Common myeloid progenitor, CD34-positive (primary cell): ENCODE data around the gene DDX17.

Experiments used
- CTCF ChIA-PET: fragments of 350-600 bp; sonication (Branson Sonifier 250); formaldehyde crosslinking; loops from one replicate; lab custom pipeline; 2021; ENCODE audit warnings: antibody characterized with exemption; lab: Charles Lee
- POLR2A ChIA-PET: fragments of 350-600 bp; sonication (Branson Sonifier 250); formaldehyde crosslinking; loops from one replicate; lab custom pipeline; 2021; ENCODE audit warnings: antibody characterized with exemption; lab: Charles Lee
- DNase-seq, 3 donors: peaks; one replicate each; pipeline versions ENCODE4 v3.0.0 to v3.0.0-alpha.2; 2013
- H3K27ac ChIP-seq, 2 experiments: 1 replicate in 1 of 2; 2 replicates in 1 of 2; pipeline ENCODE4 v1.7.0; 2013; ENCODE audit warnings: inconsistent platforms in 2 of 2, low read length in 2 of 2, mild to moderate bottlenecking in 2 of 2, low read depth in 1 of 2, moderate library complexity in 1 of 2; ENCODE audit not compliant: severe bottlenecking in 2 of 2, insufficient read depth in 1 of 2, poor library complexity in 1 of 2
- H3K27me3 ChIP-seq, 5 experiments: replicated peaks in 2 of 5; 1 replicate in 3 of 5; 2 replicates in 2 of 5; pipeline versions ENCODE4 v1.6.1 to v1.7.0; 2013; ENCODE audit warnings: low read length in 4 of 5, mild to moderate bottlenecking in 2 of 5, moderate library complexity in 2 of 5, inconsistent platforms in 1 of 5; ENCODE audit not compliant: insufficient read depth in 5 of 5, control insufficient read depth in 4 of 5
- H3K36me3 ChIP-seq, 4 experiments: 1 replicate in 2 of 4; 2 replicates in 2 of 4; pipeline versions ENCODE4 v1.6.1 to v1.7.0; 2013; ENCODE audit warnings: low read length in 3 of 4, control low read depth in 1 of 4, mild to moderate bottlenecking in 1 of 4; ENCODE audit not compliant: control insufficient read depth in 4 of 4, insufficient read depth in 4 of 4
- H3K4me1 ChIP-seq, 4 experiments: 1 replicate in 3 of 4; 2 replicates in 1 of 4; pipeline versions ENCODE4 v1.6.1 to v1.7.1; 2013; ENCODE audit warnings: low read length in 3 of 4, mild to moderate bottlenecking in 3 of 4, control low read depth in 1 of 4, inconsistent platforms in 1 of 4, moderate library complexity in 1 of 4; ENCODE audit not compliant: control insufficient read depth in 4 of 4, insufficient read depth in 4 of 4; ENCODE audit errors: control extremely low read depth in 1 of 4
- H3K4me3 ChIP-seq, 7 experiments: 1 replicate in 4 of 7; 2 replicates in 3 of 7; pipeline versions ENCODE4 v1.5.1 to v1.7.0; 2013; ENCODE audit warnings: mild to moderate bottlenecking in 7 of 7, low read length in 6 of 7, moderate library complexity in 6 of 7, inconsistent platforms in 2 of 7, low read depth in 2 of 7, control low read depth in 1 of 7; ENCODE audit not compliant: insufficient read depth in 4 of 7, control insufficient read depth in 1 of 7; ENCODE audit errors: extremely low read depth in 1 of 7
- H3K9me3 ChIP-seq, 5 experiments: 1 replicate in 4 of 5; 2 replicates in 1 of 5; pipeline versions ENCODE4 v1.6.1 to v1.7.1; 2013; ENCODE audit warnings: low read length in 4 of 5, mild to moderate bottlenecking in 2 of 5, inconsistent platforms in 1 of 5, low read depth in 1 of 5, moderate library complexity in 1 of 5; ENCODE audit not compliant: control insufficient read depth in 4 of 5, insufficient read depth in 2 of 5; ENCODE audit errors: control extremely low read depth in 1 of 5
- WGBS: methylation state at CpG from one replicate; pipeline ENCODE4 v1.1.5; 2013; ENCODE audit not compliant: insufficient coverage; 5-methylcytosine and 5-hydroxymethylcytosine counted together

The DDX17 gene

DNA sequence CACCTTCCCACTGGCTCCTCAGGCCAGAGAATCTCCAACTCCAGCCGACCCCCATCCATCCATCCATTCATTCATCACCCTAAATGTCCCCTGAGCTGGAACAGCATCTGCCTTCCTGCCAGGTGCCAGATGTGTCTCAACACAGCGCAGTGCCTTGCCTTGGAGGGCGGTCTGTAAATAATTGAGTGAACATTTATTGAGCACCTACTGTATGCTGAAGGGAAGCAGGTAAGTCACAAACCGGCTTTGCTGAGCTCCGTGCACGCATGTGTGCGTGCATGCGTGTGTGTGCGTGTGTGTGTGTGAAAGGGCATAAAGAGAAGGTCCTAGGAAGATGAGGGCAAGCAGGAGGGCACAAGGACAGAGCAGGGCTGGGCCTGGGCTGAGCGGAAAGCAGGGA is 61.3 kb downstream of the DDX17 start:
- CTCF ChIA-PET = interaction anchor here (1.7 kb wide), 1 partner anchor 18 kb away, joined by 5 read pairs; no protein-coding TSS in a partner anchor
- POLR2A ChIA-PET = interaction anchor here (1.0 kb wide), 1 partner anchor 11 kb away, joined by 3 read pairs; no protein-coding TSS in a partner anchor
- no peaks in the 10 kb centered on the region for H3K9me3 ChIP-seq
- H3K4me1 ChIP-seq = no peaks in the 10 kb centered on the region
- H3K36me3 ChIP-seq = no peaks in the 10 kb centered on the region
- H3K27ac ChIP-seq = no peak overlapping the region
- H3K4me3 ChIP-seq = no peak overlapping the region
- WGBS = 98% methylated on average over 4 of the region's 10 CpGs
- H3K27me3 ChIP-seq = peaks cover 0 to 7% (median 2%) of the 10 kb centered on the region in 5 experiments
- no peak for DNase-seq

GRCh38 chr22:38443628-38444521 is 62.2 kb downstream of the DDX17 start:
- peaks cover 0 to 2% (median 0%) of the 10 kb centered on the region in 5 experiments for H3K27me3 ChIP-seq
- no peak for DNase-seq
- ChIA-PET CTCF (interaction anchor here (1.4 kb wide), 1 partner anchor 54 kb away, joined by 3 read pairs; no protein-coding TSS in a partner anchor), POLR2A (no interaction called here)
- H3K4me3 ChIP-seq = no peak overlapping the region
- no peaks in the 10 kb centered on the region for H3K36me3 ChIP-seq
- H3K4me1 ChIP-seq = no peaks in the 10 kb centered on the region
- no peaks in the 10 kb centered on the region for H3K9me3 ChIP-seq
- H3K27ac ChIP-seq = no peak overlapping the region
- 74% methylated on average over 21 of the region's 21 CpGs for WGBS

GRCh38 chr22:38442967-38443627 is 63.0 kb downstream of the DDX17 start:
- 89% methylated on average over 13 of the region's 13 CpGs for WGBS
- Histone ChIP-seq H3K4me3 (no peak overlapping the region), H3K36me3 (no peaks in the 10 kb centered on the region), H3K4me1 (no peaks in the 10 kb centered on the region), H3K27ac (no peak overlapping the region), H3K27me3 (peaks cover 0 to 2% (median 0%) of the 10 kb centered on the region in 5 experiments), H3K9me3 (no peaks in the 10 kb centered on the region)
- CTCF ChIA-PET = interaction anchor here (1.4 to 1.5 kb wide), 2 partner anchors 18 to 55 kb away, joined by 3 to 4 read pairs; no protein-coding TSS in a partner anchor
- POLR2A ChIA-PET = interaction anchor here (0.7 kb wide), 1 partner anchor 113 kb away, joined by 3 read pairs; no protein-coding TSS in a partner anchor
- no peak for DNase-seq

DNA sequence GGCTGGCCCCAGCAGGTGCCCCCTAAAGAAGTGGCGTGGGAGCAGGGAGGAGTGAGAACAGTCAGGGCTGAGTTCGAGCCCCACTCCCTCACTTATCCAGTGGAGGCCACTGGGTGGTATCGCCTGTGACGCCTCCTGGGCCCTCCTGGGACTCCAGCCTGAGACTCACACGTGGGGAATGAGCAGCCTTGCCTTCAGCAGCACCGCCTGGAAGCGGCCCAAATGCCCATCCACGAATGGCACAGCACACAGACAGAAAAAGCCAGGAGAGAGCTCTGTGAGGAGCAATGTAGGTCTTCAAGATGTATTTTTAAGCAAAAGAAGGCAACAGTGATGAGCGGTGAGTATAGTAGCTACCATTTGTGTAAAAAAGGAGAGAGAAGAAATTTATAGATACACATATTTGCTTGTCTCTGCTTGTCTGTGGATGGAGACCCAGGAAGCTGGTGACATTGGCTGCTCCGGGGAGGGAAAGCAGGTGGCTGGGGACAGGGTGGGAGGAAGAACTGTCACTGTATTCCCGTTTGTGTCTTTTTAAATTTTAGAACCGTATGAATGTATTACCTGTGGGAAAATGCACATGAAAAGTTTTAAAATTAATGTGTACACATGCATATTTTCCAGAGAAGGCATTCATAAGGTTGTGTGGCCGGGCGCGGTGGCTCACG is 64.4 kb downstream of the DDX17 start:
- 91% methylated on average over 15 of the region's 16 CpGs for WGBS
- H3K4me3 ChIP-seq = no peak overlapping the region
- ChIA-PET CTCF (interaction anchor here (0.6 to 1.5 kb wide), 2 partner anchors 17 to 87 kb away, joined by 3 to 4 read pairs; no protein-coding TSS in a partner anchor), POLR2A (no interaction called here)
- H3K27ac ChIP-seq = no peak overlapping the region
- H3K36me3 ChIP-seq = no peaks in the 10 kb centered on the region
- DNase-seq = no peak
- no peaks in the 10 kb centered on the region for H3K4me1 ChIP-seq
- no peaks in the 10 kb centered on the region for H3K9me3 ChIP-seq
- H3K27me3 ChIP-seq = peaks cover 0 to 4% (median 0%) of the 10 kb centered on the region in 5 experiments

- H3K4me3 ChIP-seq = no peak overlapping the region
- H3K27me3 ChIP-seq = peaks cover 0 to 5% (median 0%) of the 10 kb centered on the region in 5 experiments
- WGBS = 94% methylated on average over 13 of the region's 14 CpGs
- no peaks in the 10 kb centered on the region for H3K9me3 ChIP-seq
- H3K27ac ChIP-seq = no peak overlapping the region
- POLR2A ChIA-PET = no interaction called here
- CTCF ChIA-PET = no interaction called here
- no peaks in the 10 kb centered on the region for H3K4me1 ChIP-seq
- no peaks in the 10 kb centered on the region for H3K36me3 ChIP-seq
- DNase-seq = no peak
Measured at GRCh38 chr22:38440747-38441350, 65.3 kb downstream of the DDX17 start.

- no peak for DNase-seq
- Histone ChIP-seq H3K36me3 (no peaks in the 10 kb centered on the region), H3K4me1 (no peaks in the 10 kb centered on the region), H3K27me3 (peaks cover 0 to 3% (median 0%) of the 10 kb centered on the region in 5 experiments), H3K27ac (no peak overlapping the region), H3K9me3 (no peaks in the 10 kb centered on the region), H3K4me3 (no peak overlapping the region)
- WGBS = 98% methylated on average over 8 of the region's 9 CpGs
- ChIA-PET POLR2A (no interaction called here), CTCF (no interaction called here)
Measured at GRCh38 chr22:38437416-38437815, 68.7 kb downstream of the DDX17 start.
